ENCODE measurements around the gene SRCIN1. TPM values are rescaled to one million over a fixed set of nuclear protein-coding genes. Genes with fewer than 3 reads are reported as not detected.

Gene SRCIN1
- total RNA-seq, 1 experiment from 2014 or later, result 6.9 TPM

- DNase-seq, result no peak
- Histone ChIP-seq H2BK12ac (ENCODE audit: insufficient read length, low read depth, low read length) (no peak overlapping the region), H3T11ph (ENCODE audit: low read length) (no peak overlapping the region), H4K20me1 (ENCODE audit: control insufficient read depth, insufficient read depth, insufficient read length) (no peaks in the 10 kb centered on the region), H3K27me3 (ENCODE audit: insufficient read depth, low read length) (peaks cover 28% of the 10 kb centered on the region), H3K4me2 (ENCODE audit: insufficient read depth, insufficient read length, low read length) (no peak overlapping the region), H3K9me3 (ENCODE audit: control insufficient read depth, low read depth, low read length) (no peaks in the 10 kb centered on the region), H2AFZ (ENCODE audit: low read length) (no peak overlapping the region), H4K5ac (ENCODE audit: insufficient read length, low read depth, low read length) (no peak overlapping the region), H3K18ac (ENCODE audit: insufficient read length, low read depth, low read length) (no peak overlapping the region), H3K4ac (ENCODE audit: low read depth, low read length) (no peak overlapping the region), H2BK15ac (ENCODE audit: low read depth, low read length) (no peak overlapping the region), H3K23ac (ENCODE audit: insufficient read length, low read depth, low read length) (no peak overlapping the region), H2BK120ac (ENCODE audit: low read depth, low read length, poor library complexity, severe bottlenecking) (no peak overlapping the region), H3K27ac (ENCODE audit: insufficient read length, low read depth, low read length) (no peak overlapping the region), H2AK5ac (ENCODE audit: insufficient read length, low read length) (no peak overlapping the region), H4K8ac (replicated peaks; ENCODE audit: insufficient read length, low read depth, low read length) (no peak overlapping the region), H3K4me1 (ENCODE audit: insufficient read depth, low read length) (no peaks in the 10 kb centered on the region), H3K9ac (ENCODE audit: extremely low read depth, insufficient read length, low read length) (no peak overlapping the region), H3K23me2 (ENCODE audit: insufficient read length, low read depth, low read length, poor library complexity, severe bottlenecking) (peaks cover 7% of the 10 kb centered on the region), H3K14ac (ENCODE audit: insufficient read depth, low read length) (no peak overlapping the region), H4K91ac (ENCODE audit: insufficient read length, low read depth, low read length) (no peak overlapping the region), H3K79me2 (ENCODE audit: insufficient read depth, low read length) (no peaks in the 10 kb centered on the region), H2BK5ac (ENCODE audit: insufficient read length, low read length) (no peak overlapping the region), H2BK20ac (ENCODE audit: low read depth, low read length, poor library complexity, severe bottlenecking) (no peak overlapping the region), H3K79me1 (ENCODE audit: insufficient read depth, low read depth, low read length, poor library complexity, severe bottlenecking) (no peaks in the 10 kb centered on the region), H3K56ac (ENCODE audit: insufficient read length, low read depth, low read length) (no peak overlapping the region)
- TF ChIP-seq CTCF (conservative IDR thresholded peaks at IDR 0.05), result no peak
- Mint-ChIP-seq H3K9me3 (no peaks in the 10 kb centered on the region), H3K36me3 (ENCODE audit: insufficient read depth in 1 of 3, low read depth in 3 of 3) (no peaks in the 10 kb centered on the region), H3K27ac (no peak overlapping the region), H3K4me3 (no peak overlapping the region), H3K4me1 (peaks cover 38 to 68% of the 10 kb centered on the region in 2 experiments), H3K27me3 (ENCODE audit: low read depth) (peaks cover 76% of the 10 kb centered on the region)
Observed at GRCh38 chr17:38582069-38582468, 23.7 kb downstream of the SRCIN1 start.

All from H9 (cell line).